Measurements from ENCODE around the gene PCSK2.

DNA sequence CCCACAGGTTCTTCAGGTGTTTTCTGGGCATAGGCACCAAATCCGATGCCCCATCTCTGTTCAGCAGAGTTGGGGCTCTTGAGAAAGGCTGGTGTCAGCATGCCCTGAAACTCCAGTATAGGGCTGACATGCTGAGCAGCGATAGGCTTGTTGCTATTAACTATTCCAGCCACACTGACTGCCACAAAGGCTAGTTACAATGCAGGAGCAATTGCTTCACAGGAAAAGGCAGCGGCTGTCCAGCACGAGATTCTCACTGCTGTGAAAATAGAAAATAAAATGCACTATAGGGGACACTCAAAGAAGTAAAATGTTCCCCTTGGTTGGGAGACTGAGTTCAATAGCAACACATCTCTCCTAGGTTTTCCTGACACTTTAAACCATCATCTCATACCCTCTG lies 191.9 kb downstream of the PCSK2 start:
- TF ChIP-seq, protein P1, sequence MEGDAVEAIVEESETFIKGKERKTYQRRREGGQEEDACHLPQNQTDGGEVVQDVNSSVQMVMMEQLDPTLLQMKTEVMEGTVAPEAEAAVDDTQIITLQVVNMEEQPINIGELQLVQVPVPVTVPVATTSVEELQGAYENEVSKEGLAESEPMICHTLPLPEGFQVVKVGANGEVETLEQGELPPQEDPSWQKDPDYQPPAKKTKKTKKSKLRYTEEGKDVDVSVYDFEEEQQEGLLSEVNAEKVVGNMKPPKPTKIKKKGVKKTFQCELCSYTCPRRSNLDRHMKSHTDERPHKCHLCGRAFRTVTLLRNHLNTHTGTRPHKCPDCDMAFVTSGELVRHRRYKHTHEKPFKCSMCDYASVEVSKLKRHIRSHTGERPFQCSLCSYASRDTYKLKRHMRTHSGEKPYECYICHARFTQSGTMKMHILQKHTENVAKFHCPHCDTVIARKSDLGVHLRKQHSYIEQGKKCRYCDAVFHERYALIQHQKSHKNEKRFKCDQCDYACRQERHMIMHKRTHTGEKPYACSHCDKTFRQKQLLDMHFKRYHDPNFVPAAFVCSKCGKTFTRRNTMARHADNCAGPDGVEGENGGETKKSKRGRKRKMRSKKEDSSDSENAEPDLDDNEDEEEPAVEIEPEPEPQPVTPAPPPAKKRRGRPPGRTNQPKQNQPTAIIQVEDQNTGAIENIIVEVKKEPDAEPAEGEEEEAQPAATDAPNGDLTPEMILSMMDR (IDR thresholded peaks at IDR 0.05), result no peak
- TF ChIP-seq POLR2A (IDR thresholded peaks at IDR 0.05; ENCODE audit: low read depth) (no peak), EP300 (IDR thresholded peaks at IDR 0.05) (no peak)

Measured in esophagus muscularis mucosa (tissue), 4 donors.